Peyer's patch (tissue), 4 donors: ENCODE data around the gene CUL2. TPM values are rescaled to one million over a fixed set of nuclear protein-coding genes. Genes with fewer than 3 reads are reported as not detected.

Experiments used
- DNase-seq, 3 donors: peaks; one replicate each; pipeline ENCODE4 v3.0.0-alpha.2; 2017 to 2019
- H3K27ac ChIP-seq, 4 donors: fragments of 200-600 bp; sonication (generic); one replicate each; pipeline ENCODE4 v1.5.1; 2016 to 2019
- H3K27me3 ChIP-seq, 2 donors: fragments of 200-600 bp; sonication (generic); one replicate each; pipeline ENCODE4 v1.5.1; 2019
- H3K36me3 ChIP-seq, 3 donors: fragments of 200-600 bp; sonication (generic); one replicate each; pipeline ENCODE4 v1.5.1; 2016 to 2019
- H3K4me1 ChIP-seq, 4 donors: fragments of 200-600 bp; sonication (generic); one replicate each; pipeline ENCODE4 v1.5.1; 2016 to 2019
- H3K4me3 ChIP-seq, 4 donors: fragments of 200-600 bp; sonication (generic); 1 replicate in 3 of 4; 2 replicates in 1 of 4; pipeline ENCODE4 v1.5.1; 2016 to 2019; ENCODE audit warnings: mild to moderate bottlenecking in 1 of 4
- H3K9me3 ChIP-seq, 4 donors: fragments of 200-600 bp; sonication (generic); one replicate each; pipeline ENCODE4 v1.5.1; 2016 to 2019; ENCODE audit warnings: mild to moderate bottlenecking in 1 of 4
- POLR2A ChIP-seq, 2 donors: fragments of 450-650 bp; IDR thresholded peaks; one replicate each; pipeline ENCODE4 v1.5.1; 2017; ENCODE audit warnings: antibody characterized with exemption in 2 of 2, mild to moderate bottlenecking in 2 of 2, moderate library complexity in 2 of 2
- total RNA-seq, 4 donors: library from RNA; depleted of rRNA; stranded (reverse); fragments of >200 nt; gene quantifications; one replicate each; pipeline ENCODE4 v1.1.0, GENCODE V29; 2016
- TF ChIP-seq, protein P1 (sequence below), 6 experiments: fragments of 450-650 bp in 4 of 6; fragments of 200-600 bp in 2 of 6; sonication (generic) in 1 of 6; IDR thresholded peaks; one replicate each; pipeline ENCODE4 v1.5.1; 2017 to 2019; ENCODE audit warnings: antibody characterized with exemption in 6 of 6, mild to moderate bottlenecking in 3 of 6, moderate library complexity in 1 of 6

CUL2 gene
- total RNA-seq, 4 donors from 2014 or later = 13.8 to 21.6 (median 17.7) TPM

DNA sequence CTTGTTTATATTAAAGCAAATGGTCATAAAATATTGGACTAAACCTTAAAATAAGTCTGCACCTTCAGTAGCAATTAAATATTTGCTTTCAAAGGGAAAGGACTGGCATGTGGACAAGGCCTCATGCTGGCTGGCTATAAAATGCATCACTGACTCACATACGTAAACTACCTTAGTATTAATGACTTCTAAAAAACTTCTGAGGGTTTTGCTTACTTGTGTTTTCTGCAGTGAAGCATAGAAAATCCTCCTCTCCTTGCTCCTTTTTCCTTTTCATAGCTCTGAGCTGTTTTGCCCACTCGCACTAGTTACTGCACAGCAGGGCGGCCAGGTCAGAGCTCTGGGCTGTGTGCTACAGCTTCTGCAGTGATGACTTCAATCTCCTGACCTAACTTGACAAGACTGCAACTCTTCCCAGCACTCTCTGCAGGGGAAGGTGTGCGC lies 82.3 kb downstream of the CUL2 start:
- H3K27ac ChIP-seq = no peak overlapping the region
- no peak for DNase-seq
- peaks cover 0 to 37% (median 0%) of the 10 kb centered on the region in 3 donors for H3K36me3 ChIP-seq
- H3K4me1 ChIP-seq = no peaks in the 10 kb centered on the region
- H3K27me3 ChIP-seq = no peaks in the 10 kb centered on the region
- H3K4me3 ChIP-seq = no peak overlapping the region
- no peaks in the 10 kb centered on the region for H3K9me3 ChIP-seq
- no peak for TF ChIP-seq POLR2A (IDR thresholded peaks at IDR 0.05)
- TF ChIP-seq, protein P1, sequence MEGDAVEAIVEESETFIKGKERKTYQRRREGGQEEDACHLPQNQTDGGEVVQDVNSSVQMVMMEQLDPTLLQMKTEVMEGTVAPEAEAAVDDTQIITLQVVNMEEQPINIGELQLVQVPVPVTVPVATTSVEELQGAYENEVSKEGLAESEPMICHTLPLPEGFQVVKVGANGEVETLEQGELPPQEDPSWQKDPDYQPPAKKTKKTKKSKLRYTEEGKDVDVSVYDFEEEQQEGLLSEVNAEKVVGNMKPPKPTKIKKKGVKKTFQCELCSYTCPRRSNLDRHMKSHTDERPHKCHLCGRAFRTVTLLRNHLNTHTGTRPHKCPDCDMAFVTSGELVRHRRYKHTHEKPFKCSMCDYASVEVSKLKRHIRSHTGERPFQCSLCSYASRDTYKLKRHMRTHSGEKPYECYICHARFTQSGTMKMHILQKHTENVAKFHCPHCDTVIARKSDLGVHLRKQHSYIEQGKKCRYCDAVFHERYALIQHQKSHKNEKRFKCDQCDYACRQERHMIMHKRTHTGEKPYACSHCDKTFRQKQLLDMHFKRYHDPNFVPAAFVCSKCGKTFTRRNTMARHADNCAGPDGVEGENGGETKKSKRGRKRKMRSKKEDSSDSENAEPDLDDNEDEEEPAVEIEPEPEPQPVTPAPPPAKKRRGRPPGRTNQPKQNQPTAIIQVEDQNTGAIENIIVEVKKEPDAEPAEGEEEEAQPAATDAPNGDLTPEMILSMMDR (IDR thresholded peaks at IDR 0.05) = no peak

DNA sequence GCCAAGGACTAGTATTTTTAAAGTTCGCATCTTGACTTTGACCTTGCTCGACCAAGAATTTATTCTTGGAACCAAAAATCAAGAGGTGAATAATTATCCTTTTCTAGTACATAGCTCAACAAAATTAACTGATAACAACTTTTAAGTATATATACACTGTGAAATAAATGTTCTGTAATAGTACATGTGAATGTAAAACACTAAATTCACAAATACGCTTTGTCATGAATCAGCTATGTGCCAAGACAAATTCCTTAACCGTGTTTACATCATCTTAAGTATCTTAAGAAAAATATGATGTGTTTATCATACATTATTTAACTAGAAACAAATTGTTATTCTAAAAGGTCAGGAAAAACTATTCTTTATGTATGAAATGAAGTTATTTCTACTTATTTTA lies 83.3 kb downstream of the CUL2 start:
- no peaks in the 10 kb centered on the region for H3K9me3 ChIP-seq
- no peak for TF ChIP-seq POLR2A (IDR thresholded peaks at IDR 0.05)
- TF ChIP-seq, protein P1 (IDR thresholded peaks at IDR 0.05) = no peak
- H3K4me3 ChIP-seq = no peak overlapping the region
- H3K36me3 ChIP-seq = peaks cover 0 to 28% (median 0%) of the 10 kb centered on the region in 3 donors
- no peaks in the 10 kb centered on the region for H3K27me3 ChIP-seq
- DNase-seq = no peak
- no peak overlapping the region for H3K27ac ChIP-seq
- H3K4me1 ChIP-seq = no peaks in the 10 kb centered on the region

DNA sequence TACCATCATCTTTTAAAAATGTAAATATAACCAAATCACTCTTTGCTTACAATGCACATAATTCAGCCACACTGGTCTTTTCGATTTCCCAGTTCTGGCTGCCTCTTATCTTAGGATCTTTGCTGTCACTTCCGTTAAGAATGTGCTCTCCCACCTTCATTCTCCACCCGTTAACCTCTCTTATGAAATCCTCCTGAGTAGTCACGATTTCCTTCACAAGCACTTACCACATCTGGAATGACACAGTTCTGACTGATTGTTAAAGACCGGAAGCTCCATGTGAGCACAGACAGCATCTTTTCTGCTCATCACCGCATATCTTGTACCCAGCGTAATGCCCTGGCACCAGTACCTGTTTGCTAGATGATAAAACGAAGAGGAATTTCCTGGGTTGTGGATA lies 84.3 kb downstream of the CUL2 start:
- Histone ChIP-seq H3K36me3 (peaks cover 0 to 21% (median 0%) of the 10 kb centered on the region in 3 donors), H3K27me3 (no peaks in the 10 kb centered on the region), H3K9me3 (no peaks in the 10 kb centered on the region), H3K4me3 (no peak overlapping the region), H3K27ac (no peak overlapping the region), H3K4me1 (no peaks in the 10 kb centered on the region)
- TF ChIP-seq, protein P1 (IDR thresholded peaks at IDR 0.05) = no peak
- TF ChIP-seq POLR2A (IDR thresholded peaks at IDR 0.05) = no peak
- DNase-seq = no peak

DNA sequence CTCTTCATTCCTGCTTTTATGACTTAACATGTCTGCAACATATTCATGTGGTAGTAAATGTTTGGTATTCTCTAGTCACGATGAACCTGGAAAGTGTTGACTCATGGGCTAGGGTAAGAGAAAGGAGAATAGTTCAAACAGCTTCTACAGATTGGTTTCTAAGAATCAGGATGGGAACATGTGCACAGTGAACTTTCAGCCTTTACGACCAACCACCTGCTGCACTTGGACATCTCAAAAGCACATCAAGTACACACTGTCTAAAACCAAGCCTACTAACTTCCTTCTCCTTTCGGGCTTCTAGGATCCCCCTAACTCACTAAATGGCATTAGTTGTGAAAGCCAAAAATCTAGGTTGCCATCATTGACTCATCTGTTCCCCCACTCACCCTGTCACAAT lies 85.5 kb downstream of the CUL2 start:
- no peaks in the 10 kb centered on the region for H3K4me1 ChIP-seq
- TF ChIP-seq, protein P1 (IDR thresholded peaks at IDR 0.05) = no peak
- TF ChIP-seq POLR2A (IDR thresholded peaks at IDR 0.05) = no peak
- DNase-seq = no peak
- H3K27me3 ChIP-seq = no peaks in the 10 kb centered on the region
- H3K4me3 ChIP-seq = no peak overlapping the region
- peaks cover 0 to 9% (median 0%) of the 10 kb centered on the region in 3 donors for H3K36me3 ChIP-seq
- no peak overlapping the region for H3K27ac ChIP-seq
- H3K9me3 ChIP-seq = no peaks in the 10 kb centered on the region

DNA sequence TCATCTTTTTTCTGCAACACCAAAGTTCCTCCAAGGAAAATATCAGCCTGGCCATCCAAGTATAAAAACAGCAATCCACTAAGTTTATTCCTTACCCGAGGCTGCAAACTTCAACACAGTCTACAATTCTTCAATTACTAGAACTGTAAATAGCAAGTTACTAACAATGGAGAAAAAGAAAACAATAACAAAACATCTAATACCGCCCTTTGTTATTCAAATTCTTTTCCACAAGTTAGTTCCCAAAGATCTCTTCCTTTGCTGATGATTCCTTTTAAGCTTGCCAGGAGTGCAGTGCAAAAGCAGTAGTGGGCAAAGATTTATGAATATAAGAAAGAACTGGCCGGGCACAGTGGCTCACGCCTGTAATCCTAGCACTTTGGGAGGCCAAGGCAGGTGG lies 86.2 kb downstream of the CUL2 start:
- no peak for TF ChIP-seq POLR2A (IDR thresholded peaks at IDR 0.05)
- TF ChIP-seq, protein P1 (IDR thresholded peaks at IDR 0.05) = no peak
- Histone ChIP-seq H3K9me3 (no peaks in the 10 kb centered on the region), H3K27ac (no peak overlapping the region), H3K27me3 (no peaks in the 10 kb centered on the region), H3K4me1 (no peaks in the 10 kb centered on the region), H3K36me3 (peaks cover 0 to 1% (median 0%) of the 10 kb centered on the region in 3 donors), H3K4me3 (no peak overlapping the region)
- no peak for DNase-seq

DNA sequence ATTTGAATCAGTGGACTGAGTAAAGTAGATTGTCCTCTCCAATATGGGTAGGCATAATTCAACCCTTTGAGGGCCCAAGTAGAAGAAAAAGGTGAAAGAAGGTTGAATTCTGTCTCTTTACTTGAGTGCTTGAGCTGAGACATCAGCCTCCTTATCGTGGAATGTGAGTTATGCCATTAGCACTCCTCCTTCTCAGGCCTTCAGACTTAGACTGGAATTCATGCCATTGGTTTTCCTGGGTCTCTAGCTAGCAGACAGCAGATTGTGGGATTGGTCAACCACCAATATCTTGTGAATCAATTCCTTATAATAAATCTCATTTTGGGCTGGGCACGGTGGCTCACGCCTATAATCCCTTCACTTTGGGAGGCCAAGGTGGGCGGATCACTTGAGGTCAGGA lies 89.2 kb downstream of the CUL2 start:
- no peak for DNase-seq
- Histone ChIP-seq H3K27ac (no peak overlapping the region), H3K4me1 (no peaks in the 10 kb centered on the region), H3K9me3 (no peaks in the 10 kb centered on the region), H3K4me3 (no peak overlapping the region), H3K27me3 (no peaks in the 10 kb centered on the region), H3K36me3 (no peaks in the 10 kb centered on the region)
- no peak for TF ChIP-seq POLR2A (IDR thresholded peaks at IDR 0.05)
